Hepatocyte (in vitro differentiated cells): ENCODE data around the gene SMIM10L2A. TPM values are rescaled to one million over a fixed set of nuclear protein-coding genes. Genes with fewer than 3 reads are reported as not detected.

Experiments
- DNase-seq: peaks from one replicate; pipeline ENCODE4 v3.0.0-alpha.2; 2016; ENCODE audit warnings: low spot score
- H2AFZ ChIP-seq: fragments of 200-600 bp; sonication (generic); 2 replicates; pipeline ENCODE4 v1.6.0; 2016; ENCODE audit warnings: antibody characterized with exemption, mild to moderate bottlenecking
- H3K27ac ChIP-seq: fragments of 200-600 bp; sonication (generic); 2 replicates; pipeline ENCODE4 v1.5.1; 2016; ENCODE audit warnings: mild to moderate bottlenecking
- H3K27me3 ChIP-seq: fragments of 200-600 bp; sonication (generic); 2 replicates; pipeline ENCODE4 v1.6.1; 2016
- H3K36me3 ChIP-seq: fragments of 200-600 bp; sonication (generic); replicated peaks from 2 replicates; pipeline ENCODE4 v1.5.1; 2016; ENCODE audit warnings: low read depth; ENCODE audit not compliant: insufficient read depth
- H3K4me1 ChIP-seq: fragments of 200-600 bp; sonication (generic); 2 replicates; pipeline ENCODE4 v1.5.1; 2016; ENCODE audit warnings: mild to moderate bottlenecking, moderate library complexity; ENCODE audit not compliant: insufficient read depth
- H3K4me2 ChIP-seq: fragments of 200-600 bp; sonication (generic); 2 replicates; pipeline ENCODE4 v1.6.0; 2016
- H3K4me3 ChIP-seq: fragments of 200-600 bp; sonication (generic); 2 replicates; pipeline ENCODE4 v1.5.1; 2016; ENCODE audit warnings: mild to moderate bottlenecking
- H3K79me2 ChIP-seq: fragments of 200-600 bp; sonication (generic); 2 replicates; pipeline ENCODE4 v1.6.0; 2017; ENCODE audit warnings: mild to moderate bottlenecking
- H3K9me2 ChIP-seq: fragments of 200-600 bp; sonication (generic); replicated peaks from 2 replicates; pipeline ENCODE4 v1.6.0; 2017; ENCODE audit warnings: mild to moderate bottlenecking; ENCODE audit not compliant: insufficient read depth
- H3K9me3 ChIP-seq: fragments of 200-600 bp; sonication (generic); 2 replicates; pipeline ENCODE4 v1.5.1; 2016; ENCODE audit warnings: low read depth, mild to moderate bottlenecking
- H4K20me1 ChIP-seq: fragments of 200-600 bp; sonication (generic); 2 replicates; pipeline ENCODE4 v1.6.0; 2016; ENCODE audit warnings: mild to moderate bottlenecking; ENCODE audit not compliant: insufficient read depth, poor library complexity, severe bottlenecking
- EZH2 ChIP-seq: fragments of 200-600 bp; sonication (generic); IDR thresholded peaks from 2 replicates; pipeline ENCODE4 v1.6.1; 2016; ENCODE audit warnings: antibody characterized with exemption, mild to moderate bottlenecking, borderline replicate concordance
- EZH2phosphoT487 ChIP-seq: fragments of 200-600 bp; sonication (generic); IDR thresholded peaks from one replicate; pipeline ENCODE4 v1.6.1; 2018; ENCODE audit warnings: antibody characterized with exemption, mild to moderate bottlenecking, low read depth, moderate library complexity; ENCODE audit not compliant: unreplicated experiment, severe bottlenecking
- WGBS: methylation state at CpG from one replicate; pipeline ENCODE4 v1.1.6; 2016; ENCODE audit warnings: low lambda C conversion rate; ENCODE audit errors: missing lambda C conversion rate; 5-methylcytosine and 5-hydroxymethylcytosine counted together
- polyA plus RNA-seq: library from polyadenylated mRNA; unstranded; fragments of >200 nt; fragmentation: Nextera tagmentation; extraction: Ambion mirVana; gene quantifications from 2 replicates; pipeline ENCODE4 v1.2.1, GENCODE V29; 2016
- total RNA-seq: library from RNA; depleted of rRNA; stranded (reverse); fragments of >200 nt; gene quantifications from 2 replicates; pipeline ENCODE4 v1.2.3, GENCODE V29; 2014
- TF ChIP-seq, protein P1 (sequence below): fragments of 200-600 bp; sonication (generic); IDR thresholded peaks from 2 replicates; pipeline ENCODE4 v1.5.1; 2016; ENCODE audit warnings: antibody characterized with exemption, mild to moderate bottlenecking; ENCODE audit not compliant: poor library complexity

SMIM10L2A gene
- total and polyA plus RNA-seq, 2 experiments from 2014 or later, result 5.0 to 7.0 TPM

GRCh38 chrX:135383249-135383648, 38.5 kb upstream of the SMIM10L2A start:
- no peaks in the 10 kb centered on the region for H3K79me2 ChIP-seq
- 75% methylated on average over 2 of the region's 2 CpGs for WGBS

GRCh38 chrX:135384161-135384836, 37.4 kb upstream of the SMIM10L2A start:
- H3K36me3 ChIP-seq, result no peaks in the 10 kb centered on the region
- no peak for DNase-seq
- H3K4me2 ChIP-seq, result no peak overlapping the region
- 72% methylated on average over 6 of the region's 6 CpGs for WGBS
- H3K4me1 ChIP-seq, result no peaks in the 10 kb centered on the region
- H3K79me2 ChIP-seq, result no peaks in the 10 kb centered on the region
- H3K9me3 ChIP-seq, result no peaks in the 10 kb centered on the region
- H2AFZ ChIP-seq, result no peak overlapping the region
- no peaks in the 10 kb centered on the region for H3K9me2 ChIP-seq
- H4K20me1 ChIP-seq, result no peaks in the 10 kb centered on the region
- no peak overlapping the region for H3K4me3 ChIP-seq
- H3K27ac ChIP-seq, result no peak overlapping the region
- TF ChIP-seq, protein P1, sequence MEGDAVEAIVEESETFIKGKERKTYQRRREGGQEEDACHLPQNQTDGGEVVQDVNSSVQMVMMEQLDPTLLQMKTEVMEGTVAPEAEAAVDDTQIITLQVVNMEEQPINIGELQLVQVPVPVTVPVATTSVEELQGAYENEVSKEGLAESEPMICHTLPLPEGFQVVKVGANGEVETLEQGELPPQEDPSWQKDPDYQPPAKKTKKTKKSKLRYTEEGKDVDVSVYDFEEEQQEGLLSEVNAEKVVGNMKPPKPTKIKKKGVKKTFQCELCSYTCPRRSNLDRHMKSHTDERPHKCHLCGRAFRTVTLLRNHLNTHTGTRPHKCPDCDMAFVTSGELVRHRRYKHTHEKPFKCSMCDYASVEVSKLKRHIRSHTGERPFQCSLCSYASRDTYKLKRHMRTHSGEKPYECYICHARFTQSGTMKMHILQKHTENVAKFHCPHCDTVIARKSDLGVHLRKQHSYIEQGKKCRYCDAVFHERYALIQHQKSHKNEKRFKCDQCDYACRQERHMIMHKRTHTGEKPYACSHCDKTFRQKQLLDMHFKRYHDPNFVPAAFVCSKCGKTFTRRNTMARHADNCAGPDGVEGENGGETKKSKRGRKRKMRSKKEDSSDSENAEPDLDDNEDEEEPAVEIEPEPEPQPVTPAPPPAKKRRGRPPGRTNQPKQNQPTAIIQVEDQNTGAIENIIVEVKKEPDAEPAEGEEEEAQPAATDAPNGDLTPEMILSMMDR, result no peak
- TF ChIP-seq EZH2, result no peak
- TF ChIP-seq EZH2phosphoT487, result no peak
- H3K27me3 ChIP-seq, result no peaks in the 10 kb centered on the region

More at GRCh38 chrX:135383249-135383648, 38.5 kb upstream of the SMIM10L2A start:
- H3K4me2 ChIP-seq, result no peak overlapping the region
- no peak overlapping the region for H3K27ac ChIP-seq
- no peak for DNase-seq
- H3K9me2 ChIP-seq, result no peaks in the 10 kb centered on the region
- no peak overlapping the region for H3K4me3 ChIP-seq
- TF ChIP-seq EZH2phosphoT487 (no peak), EZH2 (no peak)
- TF ChIP-seq, protein P1, result no peak
- H4K20me1 ChIP-seq, result no peaks in the 10 kb centered on the region
- no peaks in the 10 kb centered on the region for H3K27me3 ChIP-seq
- no peaks in the 10 kb centered on the region for H3K4me1 ChIP-seq
- H3K36me3 ChIP-seq, result no peaks in the 10 kb centered on the region
- no peaks in the 10 kb centered on the region for H3K9me3 ChIP-seq
- no peak overlapping the region for H2AFZ ChIP-seq

DNA sequence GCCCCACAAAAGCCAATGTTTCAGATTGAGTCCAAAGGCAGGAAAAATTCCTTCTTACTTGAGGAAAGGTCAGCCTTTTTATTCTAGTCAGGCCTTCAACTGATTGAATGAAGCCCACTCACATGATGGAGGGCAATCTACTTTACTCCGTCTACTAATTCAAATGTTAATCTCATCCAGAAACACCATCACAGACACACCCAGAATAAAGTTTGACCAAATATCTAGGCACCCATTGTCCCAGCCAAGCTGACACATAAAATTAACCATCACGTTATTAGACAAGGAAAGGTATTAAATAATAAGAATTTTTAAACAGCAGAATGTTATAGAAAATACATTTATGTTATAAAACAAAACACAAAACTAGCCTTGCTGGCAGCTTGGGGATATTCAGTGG, 32.9 kb upstream of the SMIM10L2A start:
- 65% methylated on average over 2 of the region's 2 CpGs for WGBS
- H2AFZ ChIP-seq, result no peak overlapping the region

More for the DNA sequence above, 32.9 kb upstream of the SMIM10L2A start:
- Histone ChIP-seq H3K9me3 (no peaks in the 10 kb centered on the region), H3K27ac (no peak overlapping the region), H3K79me2 (no peaks in the 10 kb centered on the region), H3K27me3 (no peaks in the 10 kb centered on the region), H3K4me3 (no peak overlapping the region), H3K4me2 (no peak overlapping the region), H4K20me1 (no peaks in the 10 kb centered on the region), H3K36me3 (no peaks in the 10 kb centered on the region), H3K9me2 (no peaks in the 10 kb centered on the region), H3K4me1 (no peaks in the 10 kb centered on the region)
- no peak for DNase-seq
- TF ChIP-seq, protein P1, result no peak
- TF ChIP-seq EZH2phosphoT487 (no peak), EZH2 (no peak)
